Measurements from ENCODE around the gene STON2. TPM values are rescaled to one million over a fixed set of nuclear protein-coding genes. Genes with fewer than 3 reads are reported as not detected.
"Not testable (repeated sequence)": the region's sequence is repeated elsewhere in the genome, so short reads cannot be mapped to it uniquely, and the experiment has no call there.

STON2 gene
- total RNA-seq, 1 donor from 2014 or later, result 24.0 TPM

DNA sequence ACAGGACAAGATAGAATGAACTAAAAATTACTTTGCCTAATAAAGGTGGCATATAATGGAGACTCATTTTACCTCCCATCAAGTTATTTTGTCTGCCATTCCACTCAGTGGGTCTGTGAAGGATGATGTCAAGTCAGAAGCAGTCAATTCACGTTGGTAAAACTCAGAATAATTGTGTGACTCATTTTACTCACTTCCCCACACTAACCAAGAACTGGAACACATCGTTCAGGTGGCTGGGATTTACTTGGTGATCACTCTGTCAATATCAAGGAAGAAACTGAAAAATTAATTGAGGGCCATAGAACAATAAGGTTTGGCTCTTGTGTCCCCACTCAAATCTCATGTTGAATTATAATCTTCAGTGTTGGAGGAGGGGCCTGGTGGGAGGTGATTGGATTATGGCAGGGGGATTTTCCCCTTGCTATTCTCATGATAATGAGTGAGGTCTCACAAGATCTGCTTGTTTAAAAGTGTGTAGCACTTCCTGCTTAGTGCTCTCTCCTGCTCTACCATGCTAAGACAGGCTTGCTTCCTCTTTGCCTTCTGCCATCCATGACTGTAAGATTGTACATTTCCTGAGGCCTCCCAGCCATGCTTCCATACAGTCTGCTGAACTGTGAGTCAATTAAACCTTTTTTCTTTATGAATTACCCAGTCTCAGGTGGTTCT, 143.7 kb downstream of the STON2 start:
- H3K27me3 Mint-ChIP-seq (ENCODE audit: low read depth), result no peaks in the 10 kb centered on the region
- no peak for DNase-seq (ENCODE audit: low read depth, low spot score)
- peaks cover 4% of the 10 kb centered on the region for H3K36me3 Mint-ChIP-seq (ENCODE audit: low read depth)
- peak overlapping the region; percentile 16 for H3K27ac Mint-ChIP-seq (ENCODE audit: unreplicated experiment)
- no peaks in the 10 kb centered on the region for H3K9me3 Mint-ChIP-seq
- H3K4me1 Mint-ChIP-seq, result peaks cover 10% of the 10 kb centered on the region
- TF ChIP-seq, protein P1, sequence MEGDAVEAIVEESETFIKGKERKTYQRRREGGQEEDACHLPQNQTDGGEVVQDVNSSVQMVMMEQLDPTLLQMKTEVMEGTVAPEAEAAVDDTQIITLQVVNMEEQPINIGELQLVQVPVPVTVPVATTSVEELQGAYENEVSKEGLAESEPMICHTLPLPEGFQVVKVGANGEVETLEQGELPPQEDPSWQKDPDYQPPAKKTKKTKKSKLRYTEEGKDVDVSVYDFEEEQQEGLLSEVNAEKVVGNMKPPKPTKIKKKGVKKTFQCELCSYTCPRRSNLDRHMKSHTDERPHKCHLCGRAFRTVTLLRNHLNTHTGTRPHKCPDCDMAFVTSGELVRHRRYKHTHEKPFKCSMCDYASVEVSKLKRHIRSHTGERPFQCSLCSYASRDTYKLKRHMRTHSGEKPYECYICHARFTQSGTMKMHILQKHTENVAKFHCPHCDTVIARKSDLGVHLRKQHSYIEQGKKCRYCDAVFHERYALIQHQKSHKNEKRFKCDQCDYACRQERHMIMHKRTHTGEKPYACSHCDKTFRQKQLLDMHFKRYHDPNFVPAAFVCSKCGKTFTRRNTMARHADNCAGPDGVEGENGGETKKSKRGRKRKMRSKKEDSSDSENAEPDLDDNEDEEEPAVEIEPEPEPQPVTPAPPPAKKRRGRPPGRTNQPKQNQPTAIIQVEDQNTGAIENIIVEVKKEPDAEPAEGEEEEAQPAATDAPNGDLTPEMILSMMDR (conservative IDR thresholded peaks at IDR 0.05), result no peak
- no peak overlapping the region for H3K4me3 Mint-ChIP-seq

DNA sequence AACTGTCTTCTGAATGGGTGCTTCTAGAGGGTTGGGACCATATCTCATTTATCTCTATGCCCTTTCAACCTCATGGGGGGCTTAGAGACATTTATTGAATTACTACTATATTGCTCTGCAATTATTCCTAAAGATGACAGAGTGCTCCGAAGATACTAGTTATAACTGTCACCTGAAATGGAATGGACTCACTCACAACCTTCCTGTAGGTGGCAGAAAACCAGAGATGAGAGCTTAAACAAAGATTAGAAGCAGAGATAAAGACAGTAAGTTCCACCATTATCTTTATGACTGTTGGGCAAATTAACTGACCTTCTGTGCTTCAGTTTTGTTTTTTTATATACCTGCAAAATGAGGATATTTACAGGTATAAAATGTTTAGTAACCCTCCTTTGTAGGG, 147.8 kb downstream of the STON2 start:
- no peak for DNase-seq (ENCODE audit: low read depth, low spot score)
- no peak overlapping the region for H3K4me3 Mint-ChIP-seq

DNA sequence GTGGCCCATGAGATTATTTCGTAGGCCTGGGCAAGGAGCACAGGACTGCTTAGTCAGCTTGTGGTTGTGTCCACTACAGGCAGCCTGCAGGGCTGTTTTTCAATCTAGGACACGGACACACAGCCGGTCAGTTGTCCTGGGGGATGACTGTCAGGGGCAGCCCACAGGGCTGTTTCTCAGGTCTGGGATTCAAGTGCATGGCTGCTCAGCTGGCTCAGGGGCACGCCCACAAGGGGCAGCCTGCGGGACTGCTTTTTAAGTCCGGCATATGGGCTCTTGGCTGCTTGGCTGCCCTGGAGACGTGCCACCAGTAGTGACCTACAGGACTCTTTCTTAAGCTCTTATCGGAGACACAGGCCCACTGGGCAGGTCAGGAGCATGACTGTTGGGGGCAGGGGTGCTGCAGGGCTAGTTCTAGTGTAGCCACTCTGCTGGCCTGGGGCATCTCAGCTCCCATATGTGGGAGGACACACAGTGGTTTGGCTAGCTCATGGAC, 152.8 kb downstream of the STON2 start:
- Mint-ChIP-seq H3K4me3 (no peak overlapping the region), H3K9me3 (peaks cover 7% of the 10 kb centered on the region), H3K27ac (ENCODE audit: unreplicated experiment) (peak overlapping the region; percentile 6), H3K4me1 (no peaks in the 10 kb centered on the region), H3K36me3 (ENCODE audit: low read depth) (peaks cover 8% of the 10 kb centered on the region), H3K27me3 (ENCODE audit: low read depth) (no peaks in the 10 kb centered on the region)
- TF ChIP-seq, protein P1 (conservative IDR thresholded peaks at IDR 0.05), result no peak
- no peak for DNase-seq (ENCODE audit: low read depth, low spot score)

More for the DNA sequence above, 147.8 kb downstream of the STON2 start:
- Mint-ChIP-seq H3K36me3 (ENCODE audit: low read depth) (no peaks in the 10 kb centered on the region), H3K27me3 (ENCODE audit: low read depth) (no peaks in the 10 kb centered on the region), H3K9me3 (no peaks in the 10 kb centered on the region), H3K4me1 (peaks cover 10% of the 10 kb centered on the region), H3K27ac (ENCODE audit: unreplicated experiment) (no peak overlapping the region)
- TF ChIP-seq, protein P1 (conservative IDR thresholded peaks at IDR 0.05), result no peak

DNA sequence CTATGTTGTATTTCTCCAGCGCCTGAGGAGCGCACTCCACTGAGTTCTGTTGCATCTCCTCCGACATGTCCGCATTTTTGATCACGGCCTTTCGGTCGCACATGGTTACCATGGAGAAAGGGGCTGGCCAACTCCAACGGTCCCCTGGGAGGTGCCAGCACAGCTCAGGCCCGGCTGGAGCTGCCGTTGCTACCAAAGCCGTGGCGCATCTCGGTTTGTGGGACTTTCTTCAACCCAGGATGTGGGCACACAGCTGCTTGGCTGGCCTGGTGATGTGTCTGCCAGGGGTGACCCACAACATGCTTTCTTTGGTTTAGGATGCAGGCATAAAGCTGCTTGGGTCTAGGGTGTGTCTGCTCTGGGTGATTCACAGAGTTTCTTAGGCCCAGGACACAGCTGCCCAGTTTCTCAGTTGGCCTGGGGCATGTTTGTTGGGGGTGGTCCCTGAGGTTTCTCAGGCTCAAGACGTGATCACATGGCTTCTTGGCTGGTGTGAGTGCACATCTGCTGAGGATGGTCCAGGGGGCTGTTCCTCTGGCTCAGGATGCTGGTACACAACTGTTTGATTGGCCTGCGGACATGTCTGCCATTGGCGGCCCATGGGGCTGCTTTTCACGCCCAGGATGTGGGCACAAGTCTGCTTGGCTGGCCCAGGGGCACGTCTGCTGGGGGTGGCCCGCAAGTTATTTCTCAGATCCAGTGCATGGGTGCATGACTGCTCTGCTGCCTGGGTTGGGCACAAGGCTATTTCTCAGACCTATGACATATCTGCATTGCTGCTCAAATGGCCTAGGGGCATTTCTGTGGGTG, 153.5 kb downstream of the STON2 start:
- Mint-ChIP-seq H3K27ac (ENCODE audit: unreplicated experiment) (peak overlapping the region; percentile 45), H3K4me1 (no peaks in the 10 kb centered on the region), H3K4me3 (no peak overlapping the region), H3K9me3 (peaks cover 7% of the 10 kb centered on the region), H3K27me3 (ENCODE audit: low read depth) (no peaks in the 10 kb centered on the region), H3K36me3 (ENCODE audit: low read depth) (peaks cover 8% of the 10 kb centered on the region)
- no peak for DNase-seq (ENCODE audit: low read depth, low spot score)
- TF ChIP-seq, protein P1 (conservative IDR thresholded peaks at IDR 0.05), result no peak

DNA sequence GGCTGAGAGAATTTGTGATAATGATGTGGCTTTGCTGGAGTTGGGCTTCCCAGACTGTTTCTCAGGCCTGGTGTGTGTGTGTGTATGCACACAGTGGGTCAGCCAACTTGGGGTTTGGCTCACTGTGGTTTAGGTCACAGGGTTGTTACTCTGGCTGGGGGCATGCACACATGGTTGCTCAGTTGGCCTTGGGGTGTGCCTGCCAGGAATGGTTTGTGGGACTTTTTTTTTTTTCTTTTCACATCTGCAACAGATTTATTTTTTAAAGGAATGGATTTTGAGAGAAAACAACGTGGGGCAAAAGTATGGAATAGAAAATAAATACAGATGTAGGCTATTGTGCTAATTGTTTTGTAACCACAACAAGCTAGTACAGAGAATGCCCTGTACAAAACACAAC, 154.4 kb downstream of the STON2 start:
- H3K4me3 Mint-ChIP-seq, result no peak overlapping the region
- H3K9me3 Mint-ChIP-seq, result peaks cover 10% of the 10 kb centered on the region
- no peaks in the 10 kb centered on the region for H3K4me1 Mint-ChIP-seq
- no peak overlapping the region for H3K27ac Mint-ChIP-seq (ENCODE audit: unreplicated experiment)
- no peak for DNase-seq (ENCODE audit: low read depth, low spot score)
- no peaks in the 10 kb centered on the region for H3K27me3 Mint-ChIP-seq (ENCODE audit: low read depth)
- TF ChIP-seq, protein P1 (conservative IDR thresholded peaks at IDR 0.05), result no peak
- H3K36me3 Mint-ChIP-seq (ENCODE audit: low read depth), result peaks cover 8% of the 10 kb centered on the region

DNA sequence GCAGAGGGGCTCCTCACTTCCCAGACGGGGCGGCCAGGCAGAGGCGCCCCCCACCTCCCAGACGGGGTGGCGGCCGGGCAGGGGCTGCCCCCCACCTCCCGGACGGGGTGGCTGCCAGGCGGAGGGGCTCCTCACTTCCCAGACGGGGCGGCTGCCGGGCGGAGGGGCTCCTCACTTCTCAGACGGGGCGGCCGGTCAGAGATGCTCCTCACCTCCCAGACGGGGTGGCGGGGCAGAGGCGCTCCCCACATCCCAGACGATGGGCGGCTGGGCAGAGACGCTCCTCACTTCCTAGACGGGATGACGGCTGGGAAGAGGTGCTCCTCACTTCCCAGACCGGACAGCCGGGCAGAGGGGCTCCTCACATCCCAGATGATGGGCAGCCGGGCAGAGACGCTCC, 155.7 kb downstream of the STON2 start:
- not testable (repeated sequence) for H3K4me1 Mint-ChIP-seq; DNase-seq (ENCODE audit: low read depth, low spot score); H3K27ac Mint-ChIP-seq (ENCODE audit: unreplicated experiment); H3K36me3 Mint-ChIP-seq (ENCODE audit: low read depth); H3K4me3 Mint-ChIP-seq; H3K27me3 Mint-ChIP-seq (ENCODE audit: low read depth)
- H3K9me3 Mint-ChIP-seq, result peaks cover 12% of the 10 kb centered on the region
